H1 (cell line): Measurements from ENCODE around the gene DHX57. TPM values are rescaled to one million over a fixed set of nuclear protein-coding genes. Genes with fewer than 3 reads are reported as not detected.

Source experiments
- CTBP2 ChIP-seq: IDR thresholded peaks from 2 replicates; pipeline ENCODE4 v1.7.0; 2011; ENCODE audit warnings: borderline replicate concordance, mild to moderate bottlenecking, moderate library complexity, mixed read lengths, low read length; ENCODE audit not compliant: insufficient read depth, insufficient read length
- FOSL1 ChIP-seq: IDR thresholded peaks from 2 replicates; pipeline ENCODE4 v1.6.1; 2011; ENCODE audit warnings: mild to moderate bottlenecking, low read depth, low read length, moderate library complexity; ENCODE audit not compliant: insufficient read depth
- HDAC2 ChIP-seq, 2 experiments: fragments of 300-600 bp in 1 of 2; sonication (generic) in 1 of 2; IDR thresholded peaks; 2 replicates each; pipeline ENCODE4 v1.6.1; 2011 to 2012; ENCODE audit warnings: low read depth in 2 of 2, low read length in 2 of 2, mild to moderate bottlenecking in 2 of 2, moderate library complexity in 2 of 2, borderline replicate concordance in 1 of 2, inconsistent platforms in 1 of 2
- polyA plus RNA-seq, 7 experiments: library from polyadenylated mRNA; depleted of rRNA in 3 of 7; stranded (reverse) in 5 of 7; unstranded in 2 of 7; fragments of >200 nt in 5 of 7; fragments of 200-250 nt in 2 of 7; gene quantifications; 1 replicate in 5 of 7; 2 replicates in 1 of 7; 4 replicates in 1 of 7; pipeline versions ENCODE4 v1.2.1 to v1.2.3, GENCODE V29; 2011 to 2013; ENCODE audit warnings: missing spikeins in 2 of 7, mixed read lengths in 2 of 7
- total RNA-seq: library from RNA; stranded (reverse); fragmentation: NEBNext Ultra II Directional; extraction: Animal tissue kit (Norgen Biotek cat#: 25700); gene quantifications from 2 replicates; pipeline ENCODE4 v1.2.1, GENCODE V29; 2021

DHX57 gene
- total and polyA plus RNA-seq, 2 of the 8 experiments (the other 6 are each of a cell fraction or from before 2014, with no cell fraction given), result 10.7 to 32.9 TPM

GRCh38 chr2:38794235-38794946, 81.3 kb downstream of the DHX57 start (continued):
- no peak for TF ChIP-seq HDAC2 (IDR thresholded peaks at IDR 0.05; ENCODE audit: borderline replicate concordance in 1 of 2, low read depth in 2 of 2, low read length in 2 of 2)
- no peak for TF ChIP-seq FOSL1
- no peak for TF ChIP-seq CTBP2
